Measurements from ENCODE around the gene OR6N2.

- TF ChIP-seq EP300 (IDR thresholded peaks at IDR 0.05) (no peak), CTCF (IDR thresholded peaks at IDR 0.05) (no peak), POLR2A (IDR thresholded peaks at IDR 0.05) (no peak)
These were observed 34.0 kb upstream of the OR6N2 start for GRCh38 chr1:158814970-158815369.

All from suprapubic skin (tissue), 3 donors.